ENCODE results near the gene ZFYVE21.

GRCh38 chr14:103669370-103669769 lies 46.2 kb upstream of the ZFYVE21 start:
- TF ChIP-seq CTCF (conservative IDR thresholded peaks at IDR 0.05 in 1 of 2, IDR thresholded peaks at IDR 0.05 in 1 of 2; ENCODE audit: extremely low read depth in 1 of 2, insufficient read depth in 1 of 2, low read depth in 1 of 2, low read length in 2 of 2), result no peak
- no peak for TF ChIP-seq EZH2 (IDR thresholded peaks at IDR 0.05; ENCODE audit: borderline replicate concordance, low read length)
